NB4 (cell line): ENCODE data around the gene FCMR.

ENCODE experiments used
- MYC ChIP-seq: IDR thresholded peaks from 2 replicates; pipeline ENCODE4 v1.6.1; 2011; ENCODE audit warnings: low read depth, low read length
- POLR2A ChIP-seq: IDR thresholded peaks from 2 replicates; pipeline ENCODE4 v1.6.1; 2011; ENCODE audit warnings: mild to moderate bottlenecking; ENCODE audit not compliant: insufficient read length; ENCODE audit errors: extremely low read depth
- TF ChIP-seq, protein P1 (sequence below): IDR thresholded peaks from one replicate; pipeline ENCODE4 v1.5.1; 2012; ENCODE audit warnings: low read depth, low read length
- TF ChIP-seq, protein P2 (sequence below): IDR thresholded peaks from 2 replicates; pipeline ENCODE4 v1.6.1; 2011; ENCODE audit warnings: low read depth, low read length

DNA sequence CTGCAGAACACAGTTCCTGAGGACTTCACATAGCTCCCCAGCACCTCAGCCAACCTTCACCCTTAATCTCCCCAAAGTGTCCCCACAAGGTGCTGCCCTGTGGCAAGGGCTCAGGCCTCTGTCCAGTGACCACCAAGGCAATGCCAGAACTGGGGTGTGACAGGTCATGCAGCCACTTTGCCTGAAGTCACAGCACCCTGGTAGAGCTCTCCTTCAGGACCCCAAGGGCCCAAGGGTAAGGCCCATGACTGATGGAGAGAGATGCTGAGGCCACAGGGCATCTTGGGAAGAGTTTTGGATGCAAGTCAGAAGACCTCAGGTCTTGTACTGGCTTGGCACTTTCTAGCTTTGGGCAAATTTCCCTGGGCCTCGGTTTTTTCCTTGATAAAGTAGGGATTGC is 783 bp upstream of the FCMR start:
- TF ChIP-seq, protein P1, sequence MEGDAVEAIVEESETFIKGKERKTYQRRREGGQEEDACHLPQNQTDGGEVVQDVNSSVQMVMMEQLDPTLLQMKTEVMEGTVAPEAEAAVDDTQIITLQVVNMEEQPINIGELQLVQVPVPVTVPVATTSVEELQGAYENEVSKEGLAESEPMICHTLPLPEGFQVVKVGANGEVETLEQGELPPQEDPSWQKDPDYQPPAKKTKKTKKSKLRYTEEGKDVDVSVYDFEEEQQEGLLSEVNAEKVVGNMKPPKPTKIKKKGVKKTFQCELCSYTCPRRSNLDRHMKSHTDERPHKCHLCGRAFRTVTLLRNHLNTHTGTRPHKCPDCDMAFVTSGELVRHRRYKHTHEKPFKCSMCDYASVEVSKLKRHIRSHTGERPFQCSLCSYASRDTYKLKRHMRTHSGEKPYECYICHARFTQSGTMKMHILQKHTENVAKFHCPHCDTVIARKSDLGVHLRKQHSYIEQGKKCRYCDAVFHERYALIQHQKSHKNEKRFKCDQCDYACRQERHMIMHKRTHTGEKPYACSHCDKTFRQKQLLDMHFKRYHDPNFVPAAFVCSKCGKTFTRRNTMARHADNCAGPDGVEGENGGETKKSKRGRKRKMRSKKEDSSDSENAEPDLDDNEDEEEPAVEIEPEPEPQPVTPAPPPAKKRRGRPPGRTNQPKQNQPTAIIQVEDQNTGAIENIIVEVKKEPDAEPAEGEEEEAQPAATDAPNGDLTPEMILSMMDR: no peak
- TF ChIP-seq POLR2A (no peak), MYC (no peak)
- TF ChIP-seq, protein P2, sequence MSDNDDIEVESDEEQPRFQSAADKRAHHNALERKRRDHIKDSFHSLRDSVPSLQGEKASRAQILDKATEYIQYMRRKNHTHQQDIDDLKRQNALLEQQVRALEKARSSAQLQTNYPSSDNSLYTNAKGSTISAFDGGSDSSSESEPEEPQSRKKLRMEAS: no peak
